GM12878 (cell line): ENCODE data around the gene USP34. TPM values are rescaled to one million over a fixed set of nuclear protein-coding genes. Genes with fewer than 3 reads are reported as not detected.
A peak's percentile ranks its signal among the peaks of the same experiment; 100 is the strongest.

Source experiments
- ATAC-seq: fragments of 200-7000 bp; cut with Tn5 transposase; 3 replicates; pipeline ENCODE4 v1.9.1; 2020; ENCODE audit warnings: mild to moderate bottlenecking, moderate library complexity
- BruUV-seq: library from RNA; stranded (reverse); fragments of 400-500 nt; replicated peaks from 2 replicates; lab custom pipeline; 2021; lab: Mats Ljungman, UMichigan
- CTCF ChIA-PET: fragments of 300-600 bp; sonication (Branson Sonifier 250); formaldehyde crosslinking; extraction: SDS; loops from one replicate; lab custom pipeline; 2021; ENCODE audit warnings: inconsistent platforms; lab: Yijun Ruan, JAX
- POLR2A ChIA-PET: fragments of 350-600 bp; formaldehyde crosslinking; extraction: SDS; loops from one replicate; lab custom pipeline; 2021; ENCODE audit warnings: inconsistent platforms; lab: Charles Lee
- RAD21 ChIA-PET: fragments of 300-600 bp; sonication (Branson Sonifier 250); formaldehyde crosslinking; loops from one replicate; lab custom pipeline; 2023; ENCODE audit warnings: antibody characterized with exemption; ENCODE audit not compliant: unreplicated experiment; lab: Charles Lee
- SMC1A ChIA-PET: fragments of 300-600 bp; sonication (Branson Sonifier 250); formaldehyde crosslinking; loops from one replicate; lab custom pipeline; 2023; ENCODE audit not compliant: unreplicated experiment, uncharacterized antibody; lab: Charles Lee
- DNase-seq: peaks from one replicate; pipeline ENCODE4 v3.0.0-alpha.2; 2011; ENCODE audit warnings: low read depth, low spot score
- FAIRE-seq: peaks from 3 replicates; lab custom pipeline; 2011; peaks lifted over from hg19 to GRCh38; lab: Jason Lieb, UNC
- H2AFZ ChIP-seq: 2 replicates; pipeline ENCODE4 v1.6.0; 2011; ENCODE audit warnings: low read depth, low read length, control low read depth; ENCODE audit not compliant: control insufficient read depth
- H3K27ac ChIP-seq: 2 replicates; pipeline ENCODE4 v1.5.1; 2011; ENCODE audit warnings: control low read depth; ENCODE audit not compliant: control insufficient read depth, insufficient read depth
- H3K27me3 ChIP-seq, 2 experiments: replicated peaks in 1 of 2; 2 replicates each; pipeline versions ENCODE4 v1.6.0 to v1.6.1; 2011; ENCODE audit warnings: low read length in 1 of 2; ENCODE audit not compliant: control insufficient read depth in 2 of 2, insufficient read depth in 2 of 2
- H3K36me3 ChIP-seq, 2 experiments: 2 replicates each; pipeline ENCODE4 v1.5.1; 2011; ENCODE audit warnings: low read length in 1 of 2; ENCODE audit not compliant: control insufficient read depth in 2 of 2, insufficient read depth in 2 of 2
- H3K4me1 ChIP-seq: 2 replicates; pipeline ENCODE4 v1.6.1; 2011; ENCODE audit warnings: mild to moderate bottlenecking, low read length, moderate library complexity, mixed read lengths; ENCODE audit not compliant: control insufficient read depth, insufficient read depth
- H3K4me2 ChIP-seq: 2 replicates; pipeline ENCODE4 v1.6.0; 2011; ENCODE audit warnings: control low read depth; ENCODE audit not compliant: control insufficient read depth, insufficient read depth
- H3K4me3 ChIP-seq: fragments of 200-600 bp; sonication (generic); 2 replicates; pipeline ENCODE4 v1.5.1; 2016
- H3K79me2 ChIP-seq: 2 replicates; pipeline ENCODE4 v1.6.0; 2011; ENCODE audit warnings: low read length; ENCODE audit not compliant: control insufficient read depth, insufficient read depth
- H3K9ac ChIP-seq: 2 replicates; pipeline ENCODE4 v1.8.0; 2011; ENCODE audit warnings: low read length, control low read depth, mixed read lengths; ENCODE audit not compliant: control insufficient read depth, insufficient read depth
- H3K9me3 ChIP-seq: replicated peaks from 3 replicates; pipeline ENCODE4 v1.5.1; 2011; ENCODE audit warnings: mild to moderate bottlenecking, low read length; ENCODE audit not compliant: control insufficient read depth, insufficient read depth
- H4K20me1 ChIP-seq: 2 replicates; pipeline ENCODE4 v1.6.0; 2011; ENCODE audit not compliant: control insufficient read depth, insufficient read depth
- BACH1 ChIP-seq: fragments of 450-650 bp; IDR thresholded peaks from 2 replicates; pipeline ENCODE4 v1.6.1; 2017; ENCODE audit warnings: mild to moderate bottlenecking, borderline replicate concordance
- DPF2 ChIP-seq: fragments of 450-650 bp; IDR thresholded peaks from 2 replicates; pipeline ENCODE4 v1.6.1; 2017; ENCODE audit warnings: mild to moderate bottlenecking
- HCFC1 ChIP-seq: fragments of 150-350 bp; IDR thresholded peaks from 2 replicates; pipeline ENCODE4 v1.6.1; 2014; ENCODE audit warnings: low read length
- MLLT1 ChIP-seq: fragments of 450-650 bp; IDR thresholded peaks from 2 replicates; pipeline ENCODE4 v1.6.1; 2016; ENCODE audit warnings: mild to moderate bottlenecking
- MXI1 ChIP-seq: fragments of 150-350 bp; IDR thresholded peaks from 2 replicates; pipeline ENCODE4 v1.6.1; 2011; ENCODE audit warnings: low read depth, mild to moderate bottlenecking, inconsistent platforms, low read length, improper control_type of control experiment
- NFYA ChIP-seq: IDR thresholded peaks from 2 replicates; pipeline ENCODE4 v1.6.1; 2011; ENCODE audit warnings: low read depth, mild to moderate bottlenecking, low read length, improper control_type of control experiment, borderline replicate concordance
- PBX3 ChIP-seq: IDR thresholded peaks from 2 replicates; pipeline ENCODE4 v1.6.1; 2011; ENCODE audit warnings: mild to moderate bottlenecking, low read depth, low read length, moderate library complexity; ENCODE audit not compliant: insufficient replicate concordance
- RAD21 ChIP-seq: IDR thresholded peaks from 2 replicates; pipeline ENCODE4 v1.6.1; 2011; ENCODE audit warnings: mild to moderate bottlenecking, low read depth, low read length, moderate library complexity; ENCODE audit not compliant: insufficient read depth
- ZBTB11 ChIP-seq: fragments of 450-650 bp; formaldehyde crosslinking; IDR thresholded peaks from 2 replicates; pipeline ENCODE4 v1.5.0; 2022; ENCODE audit warnings: mild to moderate bottlenecking, missing genetic modification characterization
- ZNF207 ChIP-seq: fragments of 450-650 bp; IDR thresholded peaks from 2 replicates; pipeline ENCODE4 v1.6.1; 2014; ENCODE audit warnings: antibody characterized with exemption, mild to moderate bottlenecking, borderline replicate concordance
- ZNF622 ChIP-seq: fragments of 450-650 bp; IDR thresholded peaks from 2 replicates; pipeline ENCODE4 v1.6.1; 2017; ENCODE audit warnings: mild to moderate bottlenecking, inconsistent platforms
- WGBS: methylation state at CpG from one replicate; pipeline ENCODE4 v1.1.6; 2016; ENCODE audit warnings: low lambda C conversion rate; ENCODE audit not compliant: insufficient replicate concordance, insufficient coverage; ENCODE audit errors: missing lambda C conversion rate; 5-methylcytosine and 5-hydroxymethylcytosine counted together
- in situ Hi-C: fragments of 300-500 bp; cut with MboI; formaldehyde crosslinking; loops from 9 replicates; pipeline ENCODE4 v1.14.3; 2018; ENCODE audit warnings: mixed read lengths
- intact Hi-C: fragments of 100-400 bp; cut with micrococcal nuclease; formaldehyde crosslinking; loops from one replicate; pipeline ENCODE4 v1.14.2; 2022; ENCODE audit not compliant: unreplicated experiment
- polyA plus RNA-seq, 11 experiments: library from polyadenylated mRNA; depleted of rRNA in 4 of 11; unstranded in 6 of 11; stranded (reverse) in 5 of 11; fragments of >200 nt; fragmentation: Nextera tagmentation in 4 of 11; fragmentation: Illumina TruSeq in 1 of 11; extraction: Ambion mirVana in 4 of 11; extraction: Trizol in 1 of 11; gene quantifications; 1 replicate in 1 of 11; 2 replicates in 10 of 11; pipeline versions ENCODE4 v1.2.1 to v1.2.3, GENCODE V29; 2011 to 2016; ENCODE audit warnings: inconsistent platforms in 2 of 11, missing spikeins in 2 of 11, low read depth in 1 of 11
- total RNA-seq, 4 experiments: library from RNA; depleted of rRNA in 3 of 4; stranded (reverse); fragments of >200 nt in 3 of 4; fragmentation: Illumina TruSeq in 1 of 4; extraction: Trizol in 1 of 4; gene quantifications; 2 replicates each; pipeline versions ENCODE4 v1.2.1 to v1.2.3, GENCODE V29; 2013 to 2021

Gene USP34
- total and polyA plus RNA-seq, 10 of the 15 experiments (the other 5 are each of a cell fraction or from before 2014, with no cell fraction given), result 26.2 to 106 (median 62.1) TPM

- intact Hi-C loops, result no loop called here
- FAIRE-seq (no peak), ATAC-seq (no peak), DNase-seq (no peak)
- ChIA-PET RAD21 (no interaction called here), SMC1A (no interaction called here), POLR2A (no interaction called here), CTCF (no interaction called here)
- no TSS peak for BruUV-seq
- H2AFZ ChIP-seq, result no peak overlapping the region
- TF ChIP-seq HCFC1 (no peak), RAD21 (no peak), ZNF207 (no peak), BACH1 (no peak)
- peaks cover 16% of the 10 kb centered on the region for H3K4me1 ChIP-seq
- no peak overlapping the region for H3K9ac ChIP-seq
- H3K27me3 ChIP-seq, result no peaks in the 10 kb centered on the region
- no peak overlapping the region for H3K27ac ChIP-seq
- no peaks in the 10 kb centered on the region for H4K20me1 ChIP-seq
- no peaks in the 10 kb centered on the region for H3K9me3 ChIP-seq
- H3K4me3 ChIP-seq, result no peak overlapping the region
- peaks cover 23% of the 10 kb centered on the region for H3K79me2 ChIP-seq
- WGBS, result 96% methylated on average over 3 of the region's 3 CpGs
- in situ Hi-C loops, result no loop called here
- peaks cover 2 to 5% of the 10 kb centered on the region in 2 experiments; a peak in 2 of 4 replicates for H3K36me3 ChIP-seq
- no peak overlapping the region for H3K4me2 ChIP-seq
Observed at GRCh38 chr2:61414674-61415073, 56.2 kb downstream of the USP34 start.

- Histone ChIP-seq H3K79me2 (peaks cover 8% of the 10 kb centered on the region), H3K4me3 (no peak overlapping the region), H2AFZ (no peak overlapping the region), H3K9ac (no peak overlapping the region), H4K20me1 (no peaks in the 10 kb centered on the region), H3K4me1 (no peaks in the 10 kb centered on the region), H3K9me3 (no peaks in the 10 kb centered on the region), H3K36me3 (peaks cover 0 to 3% of the 10 kb centered on the region in 2 experiments; a peak in 3 of 4 replicates), H3K27me3 (no peaks in the 10 kb centered on the region), H3K27ac (no peak overlapping the region), H3K4me2 (no peak overlapping the region)
- intact Hi-C loops (no loop called here), in situ Hi-C loops (no loop called here)
- FAIRE-seq (no peak), ATAC-seq (no peak), DNase-seq (no peak)
- ChIA-PET RAD21 (interaction anchor here (0.6 kb wide), 1 partner anchor 454 kb away, joined by 3 read pairs; no protein-coding TSS in a partner anchor), SMC1A (interaction anchor here (0.8 to 1.0 kb wide), 3 partner anchors 8 to 103 kb away, joined by 3 to 4 read pairs (median 4); no protein-coding TSS in a partner anchor), POLR2A (interaction anchor here (0.7 kb wide), 1 partner anchor 97 kb away, joined by 3 read pairs; no protein-coding TSS in a partner anchor), CTCF (interaction anchor here (0.7 to 1.6 kb wide), 5 partner anchors 10 to 441 kb away, joined by 3 to 6 read pairs (median 3); no protein-coding TSS in a partner anchor)
- 97% methylated on average over 5 of the region's 5 CpGs for WGBS
- TSS peak; percentile 31 for BruUV-seq
- TF ChIP-seq MLLT1 (no peak), ZNF622 (no peak), ZBTB11 (CRISPR knock-in tag) (no peak), PBX3 (no peak), HCFC1 (no peak), MXI1 (no peak), NFYA (no peak), DPF2 (no peak)
Observed at GRCh38 chr2:61411109-61411508, 59.8 kb downstream of the USP34 start.
